Fibroblast of lung (primary cell): ENCODE results near the gene CXCL9. TPM values are rescaled to one million over a fixed set of nuclear protein-coding genes. Genes with fewer than 3 reads are reported as not detected.
"Not testable (repeated sequence)": the region's sequence is repeated elsewhere in the genome, so short reads cannot be mapped to it uniquely, and the experiment has no call there.

Experiments
- DNase-seq, 2 donors: peaks; one replicate each; pipeline versions ENCODE4 v3.0.0 to v3.0.0-alpha.2; 2010; ENCODE audit warnings: low read depth in 2 of 2
- H2AFZ ChIP-seq: 2 replicates; pipeline ENCODE4 v1.5.1; 2012; ENCODE audit warnings: low read length, control low read depth, inconsistent platforms
- H3K27ac ChIP-seq: 2 replicates; pipeline ENCODE4 v1.5.1; 2011; ENCODE audit warnings: low read length, control low read depth; ENCODE audit not compliant: insufficient read depth
- H3K27me3 ChIP-seq: 2 replicates; pipeline ENCODE4 v1.5.1; 2011; ENCODE audit warnings: mild to moderate bottlenecking, low read length; ENCODE audit not compliant: control insufficient read depth, insufficient read depth
- H3K36me3 ChIP-seq: 2 replicates; pipeline ENCODE4 v1.5.1; 2011; ENCODE audit warnings: low read length; ENCODE audit not compliant: control insufficient read depth, insufficient read depth
- H3K4me1 ChIP-seq: 2 replicates; pipeline ENCODE4 v1.5.1; 2011; ENCODE audit warnings: low read length; ENCODE audit not compliant: control insufficient read depth, insufficient read depth; ENCODE audit errors: extremely low read depth
- H3K4me2 ChIP-seq: 2 replicates; pipeline ENCODE4 v1.5.1; 2011; ENCODE audit warnings: low read length, control low read depth; ENCODE audit not compliant: insufficient read depth; ENCODE audit errors: extremely low read depth
- H3K4me3 ChIP-seq, 4 experiments: fragments of 200-600 bp in 1 of 4; sonication (generic) in 1 of 4; replicated peaks in 1 of 4; 2 replicates each; pipeline ENCODE4 v1.5.1; 2011 to 2016; ENCODE audit warnings: low read length in 4 of 4, low read depth in 3 of 4, mild to moderate bottlenecking in 3 of 4, control low read depth in 2 of 4, inconsistent platforms in 1 of 4, mixed read lengths in 1 of 4; ENCODE audit not compliant: insufficient read depth in 1 of 4; ENCODE audit errors: control extremely low read depth in 1 of 4
- H3K79me2 ChIP-seq: 2 replicates; pipeline ENCODE4 v1.5.1; 2012; ENCODE audit warnings: mild to moderate bottlenecking, low read length, inconsistent platforms; ENCODE audit not compliant: control insufficient read depth, insufficient read depth
- H3K9ac ChIP-seq: 2 replicates; pipeline ENCODE4 v1.5.1; 2011; ENCODE audit warnings: mild to moderate bottlenecking, low read length, control low read depth; ENCODE audit not compliant: insufficient read depth
- H3K9me3 ChIP-seq: 2 replicates; pipeline ENCODE4 v1.5.1; 2012; ENCODE audit warnings: low read depth, low read length; ENCODE audit not compliant: control insufficient read depth, insufficient read depth
- H4K20me1 ChIP-seq: 2 replicates; pipeline ENCODE4 v1.5.1; 2011; ENCODE audit warnings: low read length; ENCODE audit not compliant: control insufficient read depth, insufficient read depth; ENCODE audit errors: extremely low read depth
- EZH2 ChIP-seq: IDR thresholded peaks from 2 replicates; pipeline ENCODE4 v1.5.1; 2012; ENCODE audit warnings: low read length, control low read depth, mild to moderate bottlenecking; ENCODE audit errors: missing control alignments
- polyA plus RNA-seq, 2 donors: library from polyadenylated mRNA; depleted of rRNA in 1 of 2; stranded (reverse) in 1 of 2; unstranded in 1 of 2; fragments of >200 nt; gene quantifications; 2 replicates each; pipeline ENCODE4 v1.2.1, GENCODE V29; 2011 to 2012; ENCODE audit warnings: missing spikeins in 1 of 2
- total RNA-seq: library from RNA; depleted of rRNA; stranded (reverse); fragments of >200 nt; gene quantifications from 2 replicates; pipeline ENCODE4 v1.2.1, GENCODE V29; 2014
- TF ChIP-seq, protein P1 (sequence below), 2 donors: IDR thresholded peaks in 1 of 2; conservative IDR thresholded peaks in 1 of 2; 1 replicate in 1 of 2; 2 replicates in 1 of 2; pipeline ENCODE4 v1.5.1; 2011 to 2012; ENCODE audit warnings: low read length in 2 of 2, control low read depth in 1 of 2, inconsistent platforms in 1 of 2, low read depth in 1 of 2, mild to moderate bottlenecking in 1 of 2

Gene CXCL9
- total and polyA plus RNA-seq, 2 donors (not counting 1 experiment from before 2014, with no cell fraction given) = not detected

DNA sequence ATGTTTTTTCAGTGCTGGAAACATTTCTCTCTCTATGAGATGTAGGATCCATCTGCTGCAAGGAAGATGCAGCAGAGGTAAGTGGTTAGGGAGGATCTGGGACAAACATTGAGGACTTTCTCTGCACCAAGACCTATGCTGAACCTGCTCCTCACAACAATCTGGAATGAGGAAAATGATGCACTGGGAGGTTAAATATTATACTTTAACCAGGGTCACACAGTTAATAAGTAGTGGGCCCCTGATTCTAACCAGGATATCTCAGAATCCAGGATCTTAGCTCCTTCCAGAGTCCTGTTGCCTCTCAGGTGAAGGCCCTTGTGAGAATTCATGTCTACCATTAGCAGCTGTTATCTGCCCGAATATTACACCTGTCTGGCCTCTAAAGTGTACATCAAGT lies 7.0 kb downstream of the CXCL9 start:
- H4K20me1 ChIP-seq = no peaks in the 10 kb centered on the region
- H2AFZ ChIP-seq = no peak overlapping the region
- H3K4me1 ChIP-seq = no peaks in the 10 kb centered on the region
- H3K27ac ChIP-seq = no peak overlapping the region
- no peak overlapping the region for H3K4me3 ChIP-seq
- TF ChIP-seq, protein P1, sequence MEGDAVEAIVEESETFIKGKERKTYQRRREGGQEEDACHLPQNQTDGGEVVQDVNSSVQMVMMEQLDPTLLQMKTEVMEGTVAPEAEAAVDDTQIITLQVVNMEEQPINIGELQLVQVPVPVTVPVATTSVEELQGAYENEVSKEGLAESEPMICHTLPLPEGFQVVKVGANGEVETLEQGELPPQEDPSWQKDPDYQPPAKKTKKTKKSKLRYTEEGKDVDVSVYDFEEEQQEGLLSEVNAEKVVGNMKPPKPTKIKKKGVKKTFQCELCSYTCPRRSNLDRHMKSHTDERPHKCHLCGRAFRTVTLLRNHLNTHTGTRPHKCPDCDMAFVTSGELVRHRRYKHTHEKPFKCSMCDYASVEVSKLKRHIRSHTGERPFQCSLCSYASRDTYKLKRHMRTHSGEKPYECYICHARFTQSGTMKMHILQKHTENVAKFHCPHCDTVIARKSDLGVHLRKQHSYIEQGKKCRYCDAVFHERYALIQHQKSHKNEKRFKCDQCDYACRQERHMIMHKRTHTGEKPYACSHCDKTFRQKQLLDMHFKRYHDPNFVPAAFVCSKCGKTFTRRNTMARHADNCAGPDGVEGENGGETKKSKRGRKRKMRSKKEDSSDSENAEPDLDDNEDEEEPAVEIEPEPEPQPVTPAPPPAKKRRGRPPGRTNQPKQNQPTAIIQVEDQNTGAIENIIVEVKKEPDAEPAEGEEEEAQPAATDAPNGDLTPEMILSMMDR (conservative IDR thresholded peaks at IDR 0.05 in 1 of 2, IDR thresholded peaks at IDR 0.05 in 1 of 2; ENCODE audit: low read depth in 1 of 2, low read length in 2 of 2) = no peak
- TF ChIP-seq EZH2 = no peak
- no peak overlapping the region for H3K4me2 ChIP-seq
- no peaks in the 10 kb centered on the region for H3K36me3 ChIP-seq
- H3K9ac ChIP-seq = no peak overlapping the region
- H3K9me3 ChIP-seq = no peaks in the 10 kb centered on the region
- H3K27me3 ChIP-seq = no peaks in the 10 kb centered on the region
- H3K79me2 ChIP-seq = no peaks in the 10 kb centered on the region
- no peak for DNase-seq

DNA sequence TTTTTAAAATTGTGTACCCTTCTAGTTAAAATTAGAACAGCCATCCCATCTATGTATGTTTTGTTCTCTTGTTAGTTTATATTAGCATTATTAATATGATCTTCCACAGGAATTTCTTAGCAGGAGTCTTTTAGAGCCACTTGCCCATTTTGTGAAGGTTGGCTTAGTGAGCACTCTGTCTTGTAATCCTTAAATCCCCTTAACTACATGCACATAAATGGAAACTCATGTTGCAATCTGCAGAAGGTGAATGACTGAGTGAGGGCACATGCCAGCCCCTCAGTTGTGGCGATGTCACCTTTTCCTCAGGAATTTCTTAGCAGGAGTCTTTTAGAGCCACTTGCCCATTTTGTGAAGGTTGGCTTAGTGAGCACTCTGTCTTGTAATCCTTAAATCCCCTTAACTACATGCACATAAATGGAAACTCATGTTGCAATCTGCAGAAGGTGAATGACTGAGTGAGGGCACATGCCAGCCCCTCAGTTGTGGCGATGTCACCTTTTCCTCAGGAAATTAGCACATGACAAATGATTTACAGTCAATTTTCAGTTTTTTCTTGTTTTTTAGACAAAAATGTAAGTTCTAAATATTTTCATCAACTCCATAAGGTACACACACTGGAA lies 8.7 kb downstream of the CXCL9 start:
- H3K4me2 ChIP-seq, DNase-seq: not testable (repeated sequence)

DNA sequence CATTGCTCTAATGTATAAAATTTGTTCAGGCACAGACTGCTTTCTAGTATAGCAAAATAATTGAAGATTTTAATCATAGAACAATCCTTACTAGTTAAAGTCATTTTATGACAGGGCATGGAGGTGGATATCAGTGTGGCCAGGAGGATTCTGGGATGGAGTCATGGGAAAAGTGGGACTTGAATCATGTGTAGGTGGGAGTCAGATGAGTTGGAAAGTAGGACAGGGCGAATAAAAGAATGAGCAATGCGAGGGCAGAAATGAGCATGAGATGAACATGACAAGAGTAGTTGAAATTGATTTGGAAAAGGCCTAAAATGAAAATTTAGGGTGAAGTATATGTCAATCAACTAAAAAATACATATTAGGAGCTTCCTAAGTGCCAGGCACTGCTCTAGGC lies 9.4 kb downstream of the CXCL9 start:
- no peaks in the 10 kb centered on the region for H3K79me2 ChIP-seq
- H3K36me3 ChIP-seq = no peaks in the 10 kb centered on the region
- TF ChIP-seq, protein P1 (conservative IDR thresholded peaks at IDR 0.05 in 1 of 2, IDR thresholded peaks at IDR 0.05 in 1 of 2; ENCODE audit: low read depth in 1 of 2, low read length in 2 of 2) = no peak
- no peak for TF ChIP-seq EZH2
- no peak overlapping the region for H2AFZ ChIP-seq
- no peak overlapping the region for H3K4me3 ChIP-seq
- H3K4me1 ChIP-seq = no peaks in the 10 kb centered on the region
- peaks cover 2% of the 10 kb centered on the region for H3K27me3 ChIP-seq
- no peak for DNase-seq
- no peak overlapping the region for H3K27ac ChIP-seq
- no peak overlapping the region for H3K4me2 ChIP-seq
- no peaks in the 10 kb centered on the region for H3K9me3 ChIP-seq
- no peak overlapping the region for H3K9ac ChIP-seq
- no peaks in the 10 kb centered on the region for H4K20me1 ChIP-seq

More for the DNA sequence above, 8.7 kb downstream of the CXCL9 start:
- not testable (repeated sequence) for H3K4me3 ChIP-seq, H3K9me3 ChIP-seq, H3K27ac ChIP-seq, H3K79me2 ChIP-seq, H3K4me1 ChIP-seq, H2AFZ ChIP-seq, H3K36me3 ChIP-seq, H3K27me3 ChIP-seq, H3K9ac ChIP-seq, H4K20me1 ChIP-seq
